Neural crest cell (in vitro differentiated cells): ENCODE measurements around the gene TPSD1. TPM values are rescaled to one million over a fixed set of nuclear protein-coding genes. Genes with fewer than 3 reads are reported as not detected.

ENCODE experiments used
- DNase-seq: peaks from one replicate; pipeline ENCODE4 v3.0.0; 2021; ENCODE audit warnings: low read depth, mixed read lengths, low spot score
- H3K27ac Mint-ChIP-seq: one replicate; pipeline ENCODE4 v1.8.0; 2021; ENCODE audit warnings: mild to moderate bottlenecking, mixed read lengths; ENCODE audit not compliant: unreplicated experiment
- H3K27me3 Mint-ChIP-seq: 2 replicates; pipeline ENCODE4 v1.8.0; 2021; ENCODE audit warnings: low read depth, mild to moderate bottlenecking, mixed read lengths
- H3K36me3 Mint-ChIP-seq: 2 replicates; pipeline ENCODE4 v1.8.0; 2021; ENCODE audit warnings: low read depth, mild to moderate bottlenecking, mixed read lengths
- H3K4me1 Mint-ChIP-seq: 2 replicates; pipeline ENCODE4 v1.8.0; 2021; ENCODE audit warnings: mixed read lengths
- H3K4me3 Mint-ChIP-seq: one replicate; pipeline ENCODE4 v1.8.0; 2021; ENCODE audit warnings: mild to moderate bottlenecking, mixed read lengths
- H3K9me3 Mint-ChIP-seq: 2 replicates; pipeline ENCODE4 v1.8.0; 2021; ENCODE audit warnings: mixed read lengths
- total RNA-seq: library from RNA; stranded (reverse); gene quantifications from 2 replicates; pipeline ENCODE4 v1.2.1, GENCODE V29; 2021
- TF ChIP-seq, protein P1 (sequence below): fragments of 200-600 bp; sonication (generic); conservative IDR thresholded peaks from 2 replicates; pipeline ENCODE4 v1.5.0; 2021; ENCODE audit warnings: antibody characterized with exemption, mild to moderate bottlenecking

TPSD1 gene
- total RNA-seq, 1 donor from 2014 or later, result not detected

DNA sequence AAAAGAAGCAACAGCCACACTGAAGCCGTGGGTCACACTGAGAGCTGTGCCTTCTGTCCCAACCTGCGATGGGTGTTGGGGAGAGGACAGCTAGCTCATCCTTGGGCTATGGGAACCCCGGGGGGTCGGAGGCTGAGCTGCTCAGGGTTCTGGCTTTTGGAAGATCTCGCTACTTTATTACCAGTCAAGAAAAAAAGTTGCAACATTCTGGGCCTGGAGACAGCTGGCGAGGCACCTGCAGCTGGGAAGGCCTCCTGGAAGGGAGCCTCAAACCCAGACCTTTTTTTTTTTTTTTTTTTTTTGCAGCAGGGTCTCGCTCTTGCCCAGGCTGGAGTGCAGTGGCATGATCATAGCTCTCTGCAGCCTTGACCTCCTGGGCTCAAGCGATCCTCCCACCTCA lies 24.9 kb downstream of the TPSD1 start:
- Mint-ChIP-seq H3K27ac (no peak overlapping the region), H3K27me3 (no peaks in the 10 kb centered on the region), H3K9me3 (no peaks in the 10 kb centered on the region), H3K36me3 (no peaks in the 10 kb centered on the region), H3K4me3 (no peak overlapping the region), H3K4me1 (peaks cover 12% of the 10 kb centered on the region)
- DNase-seq, result no peak
- TF ChIP-seq, protein P1, sequence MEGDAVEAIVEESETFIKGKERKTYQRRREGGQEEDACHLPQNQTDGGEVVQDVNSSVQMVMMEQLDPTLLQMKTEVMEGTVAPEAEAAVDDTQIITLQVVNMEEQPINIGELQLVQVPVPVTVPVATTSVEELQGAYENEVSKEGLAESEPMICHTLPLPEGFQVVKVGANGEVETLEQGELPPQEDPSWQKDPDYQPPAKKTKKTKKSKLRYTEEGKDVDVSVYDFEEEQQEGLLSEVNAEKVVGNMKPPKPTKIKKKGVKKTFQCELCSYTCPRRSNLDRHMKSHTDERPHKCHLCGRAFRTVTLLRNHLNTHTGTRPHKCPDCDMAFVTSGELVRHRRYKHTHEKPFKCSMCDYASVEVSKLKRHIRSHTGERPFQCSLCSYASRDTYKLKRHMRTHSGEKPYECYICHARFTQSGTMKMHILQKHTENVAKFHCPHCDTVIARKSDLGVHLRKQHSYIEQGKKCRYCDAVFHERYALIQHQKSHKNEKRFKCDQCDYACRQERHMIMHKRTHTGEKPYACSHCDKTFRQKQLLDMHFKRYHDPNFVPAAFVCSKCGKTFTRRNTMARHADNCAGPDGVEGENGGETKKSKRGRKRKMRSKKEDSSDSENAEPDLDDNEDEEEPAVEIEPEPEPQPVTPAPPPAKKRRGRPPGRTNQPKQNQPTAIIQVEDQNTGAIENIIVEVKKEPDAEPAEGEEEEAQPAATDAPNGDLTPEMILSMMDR, result no peak

DNA sequence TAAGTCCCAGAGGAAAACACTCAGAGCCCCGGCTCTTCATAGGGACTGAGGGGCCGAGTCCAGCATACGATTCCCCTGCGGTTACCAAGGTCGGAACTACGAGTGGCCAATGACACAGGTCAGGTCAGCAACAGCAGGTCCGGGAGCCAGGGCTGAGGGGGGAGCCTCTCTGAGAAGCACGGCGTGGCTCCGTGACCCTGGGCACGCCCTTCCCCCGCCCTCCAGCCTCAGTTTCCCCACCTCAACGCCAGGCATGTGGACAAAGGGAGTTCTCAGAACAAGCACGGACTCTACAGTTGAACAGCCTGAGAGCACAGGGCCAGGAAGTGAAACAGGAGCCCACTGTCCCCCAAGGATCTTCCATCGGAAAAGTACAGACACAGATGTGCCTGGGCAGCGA lies 25.6 kb downstream of the TPSD1 start:
- Mint-ChIP-seq H3K4me1 (peaks cover 12% of the 10 kb centered on the region), H3K27me3 (peaks cover under 1% of the 10 kb centered on the region), H3K27ac (peak overlapping the region; percentile 24), H3K9me3 (no peaks in the 10 kb centered on the region), H3K4me3 (no peak overlapping the region), H3K36me3 (no peaks in the 10 kb centered on the region)
- no peak for DNase-seq
- TF ChIP-seq, protein P1, result no peak

DNA sequence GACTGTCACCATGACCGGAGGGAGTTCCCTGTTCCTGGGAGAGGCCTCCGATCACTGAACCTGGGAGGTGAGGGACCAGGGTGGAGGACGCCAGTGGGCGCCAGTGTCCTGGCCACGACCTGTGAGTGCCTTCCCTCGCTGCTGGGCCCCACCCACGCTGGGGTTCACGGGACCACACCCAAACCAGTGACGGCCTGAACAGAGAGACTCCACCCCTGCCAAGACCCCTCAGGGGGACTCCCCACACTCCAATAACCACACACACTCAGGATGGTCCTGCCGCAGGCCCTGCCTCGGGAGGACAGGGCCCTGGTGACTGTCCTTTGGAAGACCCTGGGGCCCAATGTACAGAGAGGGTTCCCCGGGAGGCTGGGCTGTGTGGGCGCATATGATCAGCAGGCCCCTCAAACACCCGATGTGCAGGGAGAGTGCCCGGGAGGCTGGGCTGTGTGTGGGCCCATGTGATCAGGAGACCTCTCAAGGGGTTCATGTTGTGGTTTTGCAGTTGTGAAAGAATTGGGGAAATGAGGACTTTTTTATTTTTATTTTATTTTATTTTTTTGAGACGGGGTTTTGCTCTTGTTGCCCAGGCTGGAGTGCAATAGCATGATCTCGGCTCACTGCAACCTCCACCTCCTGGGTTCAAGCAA lies 26.6 kb downstream of the TPSD1 start:
- no peak overlapping the region for H3K4me3 Mint-ChIP-seq
- no peak overlapping the region for H3K27ac Mint-ChIP-seq
- H3K27me3 Mint-ChIP-seq, result peaks cover 2% of the 10 kb centered on the region
- H3K36me3 Mint-ChIP-seq, result no peaks in the 10 kb centered on the region
- no peak for DNase-seq
- no peaks in the 10 kb centered on the region for H3K9me3 Mint-ChIP-seq
- TF ChIP-seq, protein P1, result no peak
- H3K4me1 Mint-ChIP-seq, result peaks cover 12% of the 10 kb centered on the region

DNA sequence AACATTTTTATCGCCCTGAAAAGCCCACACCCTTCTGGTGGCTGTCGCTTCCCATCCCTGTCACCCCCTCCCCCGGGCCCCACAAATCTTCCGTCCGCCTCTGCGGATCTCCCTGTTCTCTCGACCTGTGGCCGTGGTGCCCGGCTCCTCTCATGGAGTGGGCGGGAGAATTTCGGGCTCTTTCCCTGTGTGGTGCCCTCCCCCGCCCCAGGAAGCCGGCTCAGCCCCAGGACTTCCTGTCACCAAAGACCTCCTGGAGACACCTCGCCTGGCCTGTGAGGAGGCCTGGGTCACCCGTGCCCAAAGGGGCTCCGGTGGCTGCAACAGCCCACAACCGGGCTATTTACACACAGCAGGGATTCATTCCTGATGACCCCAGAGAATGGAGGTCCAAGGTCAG lies 27.4 kb downstream of the TPSD1 start:
- H3K4me1 Mint-ChIP-seq, result peaks cover 8% of the 10 kb centered on the region
- H3K4me3 Mint-ChIP-seq, result no peak overlapping the region
- H3K9me3 Mint-ChIP-seq, result no peaks in the 10 kb centered on the region
- TF ChIP-seq, protein P1, result no peak
- H3K36me3 Mint-ChIP-seq, result no peaks in the 10 kb centered on the region
- no peak overlapping the region for H3K27ac Mint-ChIP-seq
- DNase-seq, result no peak
- peaks cover 11% of the 10 kb centered on the region for H3K27me3 Mint-ChIP-seq

- TF ChIP-seq, protein P1, result no peak
- Mint-ChIP-seq H3K4me3 (no peak overlapping the region), H3K27me3 (peaks cover 17% of the 10 kb centered on the region), H3K9me3 (no peaks in the 10 kb centered on the region), H3K36me3 (no peaks in the 10 kb centered on the region), H3K27ac (no peak overlapping the region), H3K4me1 (peaks cover 8% of the 10 kb centered on the region)
- no peak for DNase-seq
Observed at GRCh38 chr16:1283996-1284616, 28.2 kb downstream of the TPSD1 start.
